ENCODE measurements around the gene MEIS1. TPM values are rescaled to one million over a fixed set of nuclear protein-coding genes. Genes with fewer than 3 reads are reported as not detected.
A peak's percentile ranks its signal among the peaks of the same experiment; 100 is the strongest.

MEIS1 gene
- total and polyA plus RNA-seq, 2 donors (not counting 1 experiment from before 2014, with no cell fraction given): 48.3 to 139 TPM

DNA sequence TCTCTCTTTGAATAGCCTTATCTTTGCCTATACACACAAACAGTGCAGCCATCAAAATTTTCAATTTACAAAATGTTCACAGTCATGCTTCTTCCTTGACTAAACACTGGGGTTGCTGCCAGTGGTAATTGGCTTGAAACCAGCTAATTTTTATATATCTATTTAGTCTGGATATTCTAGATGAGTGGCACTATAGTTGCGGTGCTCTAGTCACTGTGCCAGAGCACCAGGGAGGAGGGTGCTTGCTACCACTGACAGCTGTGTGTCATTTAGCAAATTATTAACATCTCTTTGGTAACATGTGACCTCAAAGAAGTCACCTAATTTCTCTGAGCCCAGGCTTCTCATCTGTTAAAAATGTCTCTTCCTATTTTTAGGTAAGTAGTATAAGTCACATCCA lies 130.4 kb downstream of the MEIS1 start:
- Histone ChIP-seq H3K27me3 (ENCODE audit: control insufficient read depth, insufficient read depth, low read length) (no peaks in the 10 kb centered on the region), H3K9me3 (ENCODE audit: control insufficient read depth, insufficient read depth, low read depth, low read length) (no peaks in the 10 kb centered on the region), H3K9ac (ENCODE audit: insufficient read depth, low read length) (no peak overlapping the region), H3K79me2 (ENCODE audit: control insufficient read depth, insufficient read depth, low read length) (peaks cover 12% of the 10 kb centered on the region), H3K36me3 (ENCODE audit: control insufficient read depth, insufficient read depth, low read length) (peaks cover 7% of the 10 kb centered on the region), H4K20me1 (ENCODE audit: control insufficient read depth, extremely low read depth, insufficient read depth, low read length) (no peaks in the 10 kb centered on the region), H2AFZ (ENCODE audit: low read length) (no peak overlapping the region), H3K4me1 (ENCODE audit: control insufficient read depth, extremely low read depth, insufficient read depth, low read length) (peaks cover 23% of the 10 kb centered on the region), H3K4me3 (replicated peaks in 1 of 4; ENCODE audit: control extremely low read depth in 1 of 4, insufficient read depth in 1 of 4, low read depth in 3 of 4, low read length in 4 of 4) (no peak overlapping the region), H3K4me2 (ENCODE audit: extremely low read depth, insufficient read depth, low read length) (peak overlapping the region; percentile 40), H3K27ac (ENCODE audit: insufficient read depth, low read length) (no peak overlapping the region)
- no peak for TF ChIP-seq CTCF (conservative IDR thresholded peaks at IDR 0.05 in 1 of 2, IDR thresholded peaks at IDR 0.05 in 1 of 2; ENCODE audit: low read depth in 1 of 2, low read length in 2 of 2)
- TF ChIP-seq EZH2 (IDR thresholded peaks at IDR 0.05; ENCODE audit: low read length, missing control alignments): no peak
- peak; percentile 42 to 64 for DNase-seq (ENCODE audit: low read depth in 2 of 2)

- peaks cover 11% of the 10 kb centered on the region for H3K36me3 ChIP-seq (ENCODE audit: control insufficient read depth, insufficient read depth, low read length)
- H4K20me1 ChIP-seq (ENCODE audit: control insufficient read depth, extremely low read depth, insufficient read depth, low read length): no peaks in the 10 kb centered on the region
- no peak overlapping the region for H3K4me3 ChIP-seq (replicated peaks in 1 of 4; ENCODE audit: control extremely low read depth in 1 of 4, insufficient read depth in 1 of 4, low read depth in 3 of 4, low read length in 4 of 4)
- H3K27me3 ChIP-seq (ENCODE audit: control insufficient read depth, insufficient read depth, low read length): no peaks in the 10 kb centered on the region
- H3K4me2 ChIP-seq (ENCODE audit: extremely low read depth, insufficient read depth, low read length): no peak overlapping the region
- H3K4me1 ChIP-seq (ENCODE audit: control insufficient read depth, extremely low read depth, insufficient read depth, low read length): peaks cover 27% of the 10 kb centered on the region
- H3K9me3 ChIP-seq (ENCODE audit: control insufficient read depth, insufficient read depth, low read depth, low read length): no peaks in the 10 kb centered on the region
- H3K79me2 ChIP-seq (ENCODE audit: control insufficient read depth, insufficient read depth, low read length): peaks cover 16% of the 10 kb centered on the region
- TF ChIP-seq CTCF (conservative IDR thresholded peaks at IDR 0.05 in 1 of 2, IDR thresholded peaks at IDR 0.05 in 1 of 2; ENCODE audit: low read depth in 1 of 2, low read length in 2 of 2) (no peak), EZH2 (IDR thresholded peaks at IDR 0.05; ENCODE audit: low read length, missing control alignments) (no peak)
- H2AFZ ChIP-seq (ENCODE audit: low read length): no peak overlapping the region
- no peak for DNase-seq (ENCODE audit: low read depth in 2 of 2)
- no peak overlapping the region for H3K27ac ChIP-seq (ENCODE audit: insufficient read depth, low read length)
- H3K9ac ChIP-seq (ENCODE audit: insufficient read depth, low read length): no peak overlapping the region
These were observed 131.9 kb downstream of the MEIS1 start for GRCh38 chr2:66566726-66567399.

- H3K27me3 ChIP-seq (ENCODE audit: control insufficient read depth, insufficient read depth, low read length): no peaks in the 10 kb centered on the region
- H2AFZ ChIP-seq (ENCODE audit: low read length): no peak overlapping the region
- peaks cover 11% of the 10 kb centered on the region for H3K36me3 ChIP-seq (ENCODE audit: control insufficient read depth, insufficient read depth, low read length)
- H3K9ac ChIP-seq (ENCODE audit: insufficient read depth, low read length): no peak overlapping the region
- H3K9me3 ChIP-seq (ENCODE audit: control insufficient read depth, insufficient read depth, low read depth, low read length): no peaks in the 10 kb centered on the region
- no peak for DNase-seq (ENCODE audit: low read depth in 2 of 2)
- peaks cover 17% of the 10 kb centered on the region for H3K79me2 ChIP-seq (ENCODE audit: control insufficient read depth, insufficient read depth, low read length)
- no peak for TF ChIP-seq EZH2 (IDR thresholded peaks at IDR 0.05; ENCODE audit: low read length, missing control alignments)
- no peak for TF ChIP-seq CTCF (conservative IDR thresholded peaks at IDR 0.05 in 1 of 2, IDR thresholded peaks at IDR 0.05 in 1 of 2; ENCODE audit: low read depth in 1 of 2, low read length in 2 of 2)
- no peak overlapping the region for H3K4me3 ChIP-seq (replicated peaks in 1 of 4; ENCODE audit: control extremely low read depth in 1 of 4, insufficient read depth in 1 of 4, low read depth in 3 of 4, low read length in 4 of 4)
- H3K4me1 ChIP-seq (ENCODE audit: control insufficient read depth, extremely low read depth, insufficient read depth, low read length): peaks cover 30% of the 10 kb centered on the region
- H3K4me2 ChIP-seq (ENCODE audit: extremely low read depth, insufficient read depth, low read length): no peak overlapping the region
- no peak overlapping the region for H3K27ac ChIP-seq (ENCODE audit: insufficient read depth, low read length)
- H4K20me1 ChIP-seq (ENCODE audit: control insufficient read depth, extremely low read depth, insufficient read depth, low read length): no peaks in the 10 kb centered on the region
These were observed 132.8 kb downstream of the MEIS1 start for GRCh38 chr2:66567729-66568128.
